ENCODE measurements around the gene NUDT22. TPM values are rescaled to one million over a fixed set of nuclear protein-coding genes. Genes with fewer than 3 reads are reported as not detected.

NUDT22 gene
- total and polyA plus RNA-seq, 2 of the 4 experiments (the other 2 are of a cell fraction), result 21.3 to 44.6 TPM

DNA sequence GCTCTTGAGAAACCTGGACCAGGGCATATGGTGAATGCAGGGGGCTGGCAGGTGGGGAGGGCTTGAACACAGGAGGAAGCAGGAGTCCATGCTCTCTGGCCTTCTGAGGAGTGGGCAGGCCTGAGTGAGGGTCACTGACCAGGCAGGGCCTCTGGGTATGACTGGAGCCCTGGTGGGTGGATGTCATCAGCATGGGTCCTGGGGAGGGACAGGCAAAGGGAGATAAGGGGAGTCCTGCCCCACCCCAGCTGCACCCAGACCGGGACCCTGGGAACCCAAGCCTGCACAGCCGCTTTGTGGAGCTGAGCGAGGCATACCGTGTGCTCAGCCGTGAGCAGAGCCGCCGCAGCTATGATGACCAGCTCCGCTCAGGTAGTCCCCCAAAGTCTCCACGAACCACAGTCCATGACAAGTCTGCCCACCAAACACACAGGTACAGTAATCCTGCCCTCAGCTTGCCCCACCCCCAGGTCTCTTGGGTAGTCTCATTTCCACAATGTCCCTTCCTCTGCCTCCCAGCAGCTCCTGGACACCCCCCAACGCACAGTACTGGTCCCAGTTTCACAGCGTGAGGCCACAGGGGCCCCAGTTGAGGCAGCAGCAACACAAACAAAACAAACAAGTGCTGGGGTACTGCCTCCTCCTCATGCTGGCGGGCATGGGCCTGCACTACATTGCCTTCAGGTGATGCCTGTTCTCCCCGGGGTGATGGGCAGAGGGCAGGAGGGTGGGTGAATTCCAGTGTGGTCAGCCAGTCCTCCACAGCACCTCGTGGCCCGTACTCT is 6.3 kb downstream of the NUDT22 start:
- Histone ChIP-seq H3K79me1 (ENCODE audit: low read depth in 1 of 2, low read length in 2 of 2) (peaks cover 18 to 67% of the 10 kb centered on the region in 2 experiments), H3K14ac (replicated peaks; ENCODE audit: low read depth, low read length) (no peak overlapping the region), H3K56ac (ENCODE audit: extremely low read depth, insufficient read depth, low read length) (no peak overlapping the region), H2BK5ac (ENCODE audit: low read depth, low read length, poor library complexity, severe bottlenecking) (no peak overlapping the region), H3K23ac (ENCODE audit: low read depth, low read length) (no peak overlapping the region), H4K91ac (ENCODE audit: insufficient read depth, low read depth, low read length) (no peak overlapping the region), H4K20me1 (ENCODE audit: insufficient read depth, low read length) (no peaks in the 10 kb centered on the region), H2BK20ac (ENCODE audit: low read depth, low read length) (no peak overlapping the region), H2AFZ (replicated peaks; ENCODE audit: low read length, poor library complexity) (no peak overlapping the region), H2BK120ac (ENCODE audit: low read depth, low read length) (no peak overlapping the region), H3K27ac (ENCODE audit: insufficient read depth, low read length) (no peak overlapping the region), H3K36me3 (ENCODE audit: control insufficient read depth, insufficient read depth, low read length) (peaks cover 3% of the 10 kb centered on the region; the same call in 1 of the 2 replicates), H3K9me3 (ENCODE audit: control insufficient read depth, insufficient read depth, low read length) (no peaks in the 10 kb centered on the region), H4K5ac (ENCODE audit: low read depth, low read length) (no peak overlapping the region), H3K9ac (ENCODE audit: low read depth, low read length) (no peak overlapping the region), H4K8ac (ENCODE audit: low read depth in 2 of 2, low read length in 2 of 2) (no peak overlapping the region), H2AK9ac (replicated peaks; ENCODE audit: low read depth, low read length, poor library complexity) (no peak overlapping the region), H3K4me2 (ENCODE audit: low read depth, low read length) (no peak overlapping the region; the same call in 1 of the 2 replicates), H3K4me1 (ENCODE audit: control insufficient read depth, insufficient read depth, low read length) (peaks cover 16% of the 10 kb centered on the region), H3K4ac (ENCODE audit: low read depth, low read length) (no peak overlapping the region), H2BK15ac (ENCODE audit: low read depth, low read length) (no peak overlapping the region), H2AK5ac (ENCODE audit: low read depth, low read length) (no peak overlapping the region), H3K27me3 (ENCODE audit: control insufficient read depth, insufficient read depth, low read length) (no peaks in the 10 kb centered on the region), H3K9me1 (ENCODE audit: insufficient read depth, low read length) (peaks cover 2% of the 10 kb centered on the region), H3K18ac (ENCODE audit: low read depth, low read length) (no peak overlapping the region), H3K4me3 (ENCODE audit: insufficient read depth, low read depth, low read length) (no peak overlapping the region)
- dilution Hi-C loops (cut with HindIII; ENCODE audit: low sequenced_read_pairs, unreplicated experiment), result no loop called here
- no TSS peak for BruUV-seq (replicated peaks)
- ATAC-seq (ENCODE audit: low read depth) (no peak), DNase-seq (no peak)
- WGBS, 2 experiments (ENCODE audit: extremely low coverage in 2 of 2, insufficient read length in 1 of 2), result 89% methylated on average over 9 of the region's 15 CpGs; no CpG with 5 or more reads in 1 of the 2 experiments
- TF ChIP-seq BHLHE40 (IDR thresholded peaks at IDR 0.05; ENCODE audit: low read depth, low read length) (no peak), CHD1 (IDR thresholded peaks at IDR 0.05; ENCODE audit: low read depth, low read length) (no peak), RAD21 (IDR thresholded peaks at IDR 0.05; ENCODE audit: low read length) (no peak), SMC3 (IDR thresholded peaks at IDR 0.05; ENCODE audit: low read depth, low read length) (no peak), NFE2L2 (IDR thresholded peaks at IDR 0.05; ENCODE audit: low read depth, low read length) (no peak), FOS (IDR thresholded peaks at IDR 0.05; ENCODE audit: low read depth, low read length) (no peak), USF2 (IDR thresholded peaks at IDR 0.05; ENCODE audit: low read depth, low read length) (no peak), CTCF (conservative IDR thresholded peaks at IDR 0.05; ENCODE audit: low read depth, low read length) (no peak), MXI1 (IDR thresholded peaks at IDR 0.05; ENCODE audit: borderline replicate concordance, low read depth, low read length) (no peak), RFX5 (IDR thresholded peaks at IDR 0.05; ENCODE audit: low read depth, low read length) (no peak), POLR2A (IDR thresholded peaks at IDR 0.05; ENCODE audit: low read depth, low read length) (no peak)
- intact Hi-C loops (cut with micrococcal nuclease), result no loop called here
- in situ Hi-C loops (cut with MboI; ENCODE audit: low sequenced_read_pairs), result no loop called here
- ChIA-PET CTCF (no interaction called here), POLR2A (ENCODE audit: unreplicated experiment) (no interaction called here)

Data from IMR-90 (cell line).